ENCODE measurements around the gene RESP18. TPM values are rescaled to one million over a fixed set of nuclear protein-coding genes. Genes with fewer than 3 reads are reported as not detected.
A peak's percentile ranks its signal among the peaks of the same experiment; 100 is the strongest.

RESP18 gene
- polyA plus RNA-seq (2013, experiment 1 of 2) = not detected
- polyA plus RNA-seq (2013, experiment 2 of 2) = not detected

DNA sequence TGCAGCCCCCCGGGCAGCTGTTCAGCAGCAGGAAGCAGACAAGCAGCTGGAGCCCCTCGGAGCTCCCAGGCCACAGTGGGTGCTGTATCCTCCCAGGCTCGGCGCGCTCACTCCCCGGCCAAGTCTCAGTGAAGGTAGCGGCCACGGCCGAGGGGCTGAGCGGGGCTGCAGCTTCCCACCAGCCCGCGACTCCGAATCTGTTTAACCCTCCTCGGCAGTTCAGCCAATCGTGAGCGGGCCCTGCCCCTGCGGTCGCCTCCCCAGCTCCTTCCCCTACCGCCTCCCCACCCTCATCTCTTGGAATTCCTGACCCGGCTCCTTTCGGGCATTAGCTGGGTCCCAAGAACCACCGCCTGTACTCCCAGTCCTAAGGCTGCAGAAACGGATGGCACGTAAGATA lies at the start of gene RESP18:
Gene RESP18 (minus strand): TSS at position 203 of the 400 bp plus-strand sequence.
- WGBS, 2 experiments (ENCODE audit: insufficient coverage in 2 of 2) = 21 to 28% methylated on average over 19 to 20 of the region's 24 CpGs
- Histone ChIP-seq H3K27ac (ENCODE audit: low read depth, low read length, severe bottlenecking) (no peak within 1 kb of the TSS), H3K4me1 (ENCODE audit: control insufficient read depth, insufficient read depth, low read length, poor library complexity, severe bottlenecking) (no peaks in the 10 kb centered on the region), H3K9me3 (ENCODE audit: control insufficient read depth, low read length) (no peaks in the 10 kb centered on the region), H3K4me3 (ENCODE audit: extremely low read depth, insufficient read depth, low read length, poor library complexity, severe bottlenecking) (no peak within 1 kb of the TSS), H3K36me3 (ENCODE audit: control insufficient read depth, insufficient read depth, low read length) (no peaks in the 10 kb centered on the region)

DNA sequence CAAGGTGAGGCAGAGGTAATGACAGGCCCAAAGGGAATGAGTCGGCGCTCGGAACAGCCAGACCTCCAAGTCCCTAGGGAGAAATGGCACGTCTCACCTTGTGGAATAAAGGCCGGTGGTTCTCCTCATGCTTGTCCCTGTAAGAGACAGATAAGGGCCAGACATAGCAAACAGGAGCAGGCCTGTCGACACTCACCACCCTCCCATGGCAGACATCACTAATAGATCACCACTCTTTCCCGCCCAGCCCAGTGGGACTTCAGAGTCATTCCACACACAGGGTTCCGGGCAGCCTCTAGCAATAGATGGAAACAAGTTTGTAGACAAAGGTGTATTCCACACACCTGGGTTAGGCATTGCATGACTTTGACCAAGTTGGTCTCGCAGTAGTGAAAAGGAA lies 48.9 kb upstream of the RESP18 start:
- H3K4me3 ChIP-seq (ENCODE audit: extremely low read depth, insufficient read depth, low read length, poor library complexity, severe bottlenecking) = no peak overlapping the region
- peaks cover 53% of the 10 kb centered on the region for H3K36me3 ChIP-seq (ENCODE audit: control insufficient read depth, insufficient read depth, low read length)
- no peaks in the 10 kb centered on the region for H3K4me1 ChIP-seq (ENCODE audit: control insufficient read depth, insufficient read depth, low read length, poor library complexity, severe bottlenecking)
- WGBS, 2 experiments (ENCODE audit: insufficient coverage in 2 of 2) = 94 to 95% methylated on average over 9 of the region's 9 CpGs
- H3K9me3 ChIP-seq (ENCODE audit: control insufficient read depth, low read length) = no peaks in the 10 kb centered on the region
- H3K27ac ChIP-seq (ENCODE audit: low read depth, low read length, severe bottlenecking) = no peak overlapping the region

DNA sequence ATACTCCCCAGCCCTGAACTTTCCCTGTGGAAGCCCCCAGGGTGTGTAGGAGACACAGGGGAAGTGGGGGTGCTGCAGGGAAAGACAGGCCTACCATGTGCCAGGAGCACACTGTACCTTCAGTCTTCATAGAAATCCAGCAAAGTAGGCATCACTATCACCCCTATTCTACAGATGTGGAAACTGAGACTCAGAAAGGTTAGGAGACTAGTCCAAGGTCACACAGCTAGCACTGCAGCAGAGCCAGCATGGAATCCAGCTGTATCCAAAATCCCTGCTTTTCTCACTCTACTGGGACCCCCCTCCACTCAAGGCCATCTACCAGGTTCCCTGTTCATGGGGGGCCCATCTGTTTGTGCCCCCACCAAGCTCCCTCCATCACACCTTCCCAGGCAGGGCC lies 48.4 kb upstream of the RESP18 start:
- Histone ChIP-seq H3K36me3 (ENCODE audit: control insufficient read depth, insufficient read depth, low read length) (peaks cover 49% of the 10 kb centered on the region), H3K4me1 (ENCODE audit: control insufficient read depth, insufficient read depth, low read length, poor library complexity, severe bottlenecking) (no peaks in the 10 kb centered on the region), H3K9me3 (ENCODE audit: control insufficient read depth, low read length) (no peaks in the 10 kb centered on the region), H3K27ac (ENCODE audit: low read depth, low read length, severe bottlenecking) (no peak overlapping the region), H3K4me3 (ENCODE audit: extremely low read depth, insufficient read depth, low read length, poor library complexity, severe bottlenecking) (no peak overlapping the region)

DNA sequence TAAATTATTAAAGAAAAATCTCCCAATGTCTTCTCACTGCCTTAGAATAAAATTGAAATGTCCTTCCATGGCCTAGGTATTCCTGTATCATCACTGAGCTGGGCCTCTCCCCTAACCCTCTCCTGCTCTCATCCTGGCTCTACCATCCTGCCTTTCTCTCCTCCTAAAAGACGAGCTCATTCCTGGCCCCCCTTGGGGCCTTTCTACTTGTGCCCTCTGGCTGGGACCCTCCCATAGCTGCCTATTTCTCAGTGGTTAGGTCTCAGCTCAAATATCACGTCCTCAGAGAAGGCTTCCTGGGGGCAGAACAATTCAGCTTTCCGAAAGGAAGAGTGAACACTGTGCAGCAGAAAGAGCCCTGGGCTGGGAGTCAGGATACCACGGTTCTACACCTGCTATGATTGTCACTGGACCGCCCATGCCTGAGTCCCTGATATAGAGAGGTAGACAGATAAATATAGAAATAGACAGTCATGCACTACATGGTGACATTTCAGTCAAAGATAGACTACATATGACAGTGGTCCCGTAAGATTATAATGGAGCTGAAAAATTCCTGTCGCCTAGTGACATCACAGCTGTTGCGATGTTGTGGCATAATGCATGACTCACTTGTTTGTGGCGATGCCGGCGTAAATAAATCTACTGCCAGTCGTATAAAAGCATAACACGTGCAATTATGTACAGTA lies 45.8 kb upstream of the RESP18 start:
- Histone ChIP-seq H3K4me3 (ENCODE audit: extremely low read depth, insufficient read depth, low read length, poor library complexity, severe bottlenecking) (no peak overlapping the region), H3K9me3 (ENCODE audit: control insufficient read depth, low read length) (no peaks in the 10 kb centered on the region), H3K36me3 (ENCODE audit: control insufficient read depth, insufficient read depth, low read length) (peaks cover 37% of the 10 kb centered on the region), H3K27ac (ENCODE audit: low read depth, low read length, severe bottlenecking) (no peak overlapping the region), H3K4me1 (ENCODE audit: control insufficient read depth, insufficient read depth, low read length, poor library complexity, severe bottlenecking) (no peaks in the 10 kb centered on the region)
- 78 to 85% methylated on average over 9 to 12 of the region's 13 CpGs for WGBS, 2 experiments (ENCODE audit: insufficient coverage in 2 of 2)

DNA sequence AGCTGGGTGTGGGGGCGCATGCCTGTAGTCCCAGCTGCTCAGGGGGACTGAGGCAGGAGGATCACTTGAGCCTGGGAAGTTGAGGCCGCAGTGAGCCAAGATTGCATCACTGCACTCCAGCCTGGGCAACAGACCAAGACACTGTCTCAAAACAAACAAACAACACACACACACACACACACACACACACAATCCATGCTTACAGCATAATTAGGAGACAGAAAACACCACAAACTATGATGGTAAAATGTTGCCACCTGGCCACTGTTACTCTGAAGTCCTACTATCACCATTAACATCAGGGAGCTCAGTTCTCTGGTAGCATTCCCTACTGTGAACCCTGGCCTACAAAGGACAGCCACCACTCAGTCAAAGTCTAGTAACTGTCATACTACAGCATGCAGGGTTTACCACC lies 36.9 kb upstream of the RESP18 start:
- peaks cover 14% of the 10 kb centered on the region for H3K4me1 ChIP-seq (ENCODE audit: control insufficient read depth, insufficient read depth, low read length, poor library complexity, severe bottlenecking)
- H3K27ac ChIP-seq (ENCODE audit: low read depth, low read length, severe bottlenecking) = peak overlapping the region; percentile 78
- H3K36me3 ChIP-seq (ENCODE audit: control insufficient read depth, insufficient read depth, low read length) = peaks cover 10% of the 10 kb centered on the region
- no peak overlapping the region for H3K4me3 ChIP-seq (ENCODE audit: extremely low read depth, insufficient read depth, low read length, poor library complexity, severe bottlenecking)
- no CpG with 5 or more reads among the region's 2 CpGs for WGBS, 2 experiments (ENCODE audit: insufficient coverage in 2 of 2)
- no peaks in the 10 kb centered on the region for H3K9me3 ChIP-seq (ENCODE audit: control insufficient read depth, low read length)

DNA sequence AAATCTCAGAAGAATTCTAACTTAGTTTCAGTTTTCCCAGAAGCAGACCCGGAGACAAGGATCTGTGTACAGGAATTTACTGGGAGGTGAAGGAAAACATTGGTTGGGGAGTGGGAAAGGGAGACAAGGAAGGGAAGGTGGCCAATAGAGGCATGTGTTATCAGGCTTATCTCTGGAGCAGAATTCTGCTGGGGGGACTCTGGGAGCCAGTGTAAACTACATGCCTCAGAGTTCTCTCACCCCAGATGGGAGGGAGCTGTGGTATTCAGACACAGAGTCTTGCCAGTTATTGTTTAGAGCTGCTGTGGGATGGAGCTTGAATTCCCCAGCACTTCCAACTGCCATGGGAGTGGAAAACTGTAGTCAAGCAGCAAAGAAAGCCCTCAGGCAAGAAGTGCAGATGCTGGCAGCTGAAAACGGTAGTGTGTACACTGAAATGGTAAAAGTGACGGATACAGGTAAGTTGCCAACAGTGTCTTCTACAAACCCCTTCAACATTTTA lies 36.2 kb upstream of the RESP18 start:
- peak overlapping the region; percentile 78 for H3K27ac ChIP-seq (ENCODE audit: low read depth, low read length, severe bottlenecking)
- H3K4me3 ChIP-seq (ENCODE audit: extremely low read depth, insufficient read depth, low read length, poor library complexity, severe bottlenecking) = no peak overlapping the region
- H3K36me3 ChIP-seq (ENCODE audit: control insufficient read depth, insufficient read depth, low read length) = peaks cover 2% of the 10 kb centered on the region
- WGBS, 2 experiments (ENCODE audit: insufficient coverage in 2 of 2) = 71 to 80% methylated on average over 1 of the region's 3 CpGs
- H3K4me1 ChIP-seq (ENCODE audit: control insufficient read depth, insufficient read depth, low read length, poor library complexity, severe bottlenecking) = peaks cover 14% of the 10 kb centered on the region
- no peaks in the 10 kb centered on the region for H3K9me3 ChIP-seq (ENCODE audit: control insufficient read depth, low read length)

DNA sequence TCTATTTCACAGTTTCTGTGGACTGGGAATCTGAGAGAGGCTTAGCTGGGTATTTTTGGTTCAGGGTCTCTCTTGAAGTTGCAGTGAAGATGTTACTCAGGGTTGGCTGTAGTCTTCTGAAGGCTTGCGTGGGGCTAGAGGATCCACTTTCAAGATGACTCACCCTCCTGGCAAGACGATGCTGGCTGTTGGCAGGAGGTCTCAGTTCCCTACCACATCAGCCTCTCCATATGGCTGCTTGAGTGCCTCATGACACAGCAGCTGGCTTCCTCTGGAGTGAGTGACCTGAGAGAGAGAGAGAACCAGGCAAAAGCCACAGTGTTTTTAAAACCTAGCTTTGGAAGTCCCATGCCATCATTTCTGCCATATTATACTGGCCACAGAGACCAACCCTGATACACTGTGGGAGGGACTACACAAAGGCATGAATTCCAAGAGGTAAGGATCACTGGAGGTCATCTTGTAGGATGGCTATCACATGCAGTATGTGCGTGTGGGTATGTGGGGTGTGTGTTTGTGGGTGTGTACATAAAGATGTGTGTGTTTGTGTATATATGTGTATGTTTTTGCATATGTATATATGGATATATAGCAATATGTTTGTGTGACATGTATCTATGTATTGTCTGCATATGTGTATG lies 30.1 kb upstream of the RESP18 start:
- Histone ChIP-seq H3K4me1 (ENCODE audit: control insufficient read depth, insufficient read depth, low read length, poor library complexity, severe bottlenecking) (peaks cover 14% of the 10 kb centered on the region), H3K27ac (ENCODE audit: low read depth, low read length, severe bottlenecking) (no peak overlapping the region), H3K4me3 (ENCODE audit: extremely low read depth, insufficient read depth, low read length, poor library complexity, severe bottlenecking) (no peak overlapping the region), H3K36me3 (ENCODE audit: control insufficient read depth, insufficient read depth, low read length) (no peaks in the 10 kb centered on the region), H3K9me3 (ENCODE audit: control insufficient read depth, low read length) (no peaks in the 10 kb centered on the region)
- WGBS, 2 experiments (ENCODE audit: insufficient coverage in 2 of 2) = 56 to 100% methylated on average over 1 to 3 of the region's 3 CpGs

DNA sequence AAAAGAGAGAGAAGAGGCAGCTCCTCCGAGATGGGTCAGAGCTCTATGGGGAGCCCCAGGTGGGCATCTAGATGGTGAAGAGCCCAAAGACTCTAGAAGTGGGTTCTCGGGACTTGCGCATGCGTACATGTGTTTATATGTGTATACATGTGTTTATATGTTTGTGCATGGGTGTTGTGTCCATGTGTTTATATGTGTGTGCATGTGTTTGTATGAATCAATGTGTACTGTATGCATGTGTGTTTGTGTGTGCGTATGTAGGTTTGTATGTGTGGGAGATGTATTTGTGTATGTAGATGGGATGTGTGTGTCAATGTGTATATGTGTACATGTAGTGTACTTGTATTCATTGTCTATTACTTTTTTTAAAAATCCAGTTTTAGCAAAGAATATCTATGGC lies 29.5 kb upstream of the RESP18 start:
- WGBS, 2 experiments (ENCODE audit: insufficient coverage in 2 of 2) = 95 to 100% methylated on average over 5 of the region's 5 CpGs
- Histone ChIP-seq H3K4me3 (ENCODE audit: extremely low read depth, insufficient read depth, low read length, poor library complexity, severe bottlenecking) (no peak overlapping the region), H3K27ac (ENCODE audit: low read depth, low read length, severe bottlenecking) (no peak overlapping the region), H3K9me3 (ENCODE audit: control insufficient read depth, low read length) (no peaks in the 10 kb centered on the region), H3K4me1 (ENCODE audit: control insufficient read depth, insufficient read depth, low read length, poor library complexity, severe bottlenecking) (peaks cover 14% of the 10 kb centered on the region), H3K36me3 (ENCODE audit: control insufficient read depth, insufficient read depth, low read length) (no peaks in the 10 kb centered on the region)

DNA sequence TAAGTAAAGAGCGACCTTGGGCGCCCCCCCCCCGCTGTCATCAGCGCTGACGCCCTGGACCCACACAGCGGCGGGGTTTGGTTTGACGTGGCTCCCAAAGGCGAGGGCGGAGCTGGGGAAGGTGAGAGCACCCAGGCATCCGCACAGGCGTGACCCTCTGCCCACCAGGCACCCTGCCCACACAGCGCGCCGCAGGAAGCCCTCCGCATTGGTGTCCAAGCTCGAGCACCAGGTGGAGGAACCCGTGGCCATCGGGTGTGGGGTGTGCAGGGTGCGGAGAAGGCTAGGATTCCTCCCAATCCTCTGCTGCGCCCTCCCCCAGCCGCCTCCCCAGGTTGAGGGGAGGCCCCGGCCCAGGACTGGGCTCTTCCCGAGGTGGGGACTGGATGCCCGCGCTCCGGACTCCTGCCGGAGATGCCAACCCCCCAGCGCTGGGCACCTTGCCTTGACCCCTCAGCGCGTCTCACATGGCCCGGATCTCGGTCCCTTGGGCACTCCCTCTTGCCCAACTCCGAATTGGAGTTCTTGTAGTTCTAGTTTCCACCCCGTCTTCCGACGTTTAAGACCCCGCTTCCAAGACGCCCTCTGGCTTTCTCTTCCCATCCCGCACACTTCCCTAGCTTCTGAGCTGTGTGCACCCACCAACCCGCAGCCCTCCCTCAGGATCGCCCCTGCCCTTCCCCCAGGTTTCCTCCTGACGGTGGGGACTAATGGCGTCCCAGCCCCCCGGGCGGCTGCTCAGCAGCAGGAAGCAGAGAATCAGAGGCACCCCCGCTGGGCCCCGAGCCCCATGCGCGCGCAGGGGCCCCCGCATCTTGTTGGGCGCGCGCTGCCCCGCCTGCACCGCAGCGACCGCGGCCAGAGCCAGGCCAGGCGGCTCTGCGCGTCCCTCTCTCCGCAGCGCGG lies 25.9 kb upstream of the RESP18 start:
- 4 to 6% methylated on average over 52 to 54 of the region's 66 CpGs for WGBS, 2 experiments (ENCODE audit: insufficient coverage in 2 of 2)
- no peak overlapping the region for H3K27ac ChIP-seq (ENCODE audit: low read depth, low read length, severe bottlenecking)
- H3K36me3 ChIP-seq (ENCODE audit: control insufficient read depth, insufficient read depth, low read length) = no peaks in the 10 kb centered on the region
- no peaks in the 10 kb centered on the region for H3K9me3 ChIP-seq (ENCODE audit: control insufficient read depth, low read length)
- H3K4me1 ChIP-seq (ENCODE audit: control insufficient read depth, insufficient read depth, low read length, poor library complexity, severe bottlenecking) = peaks cover 12% of the 10 kb centered on the region
- peak overlapping the region; percentile 22 for H3K4me3 ChIP-seq (ENCODE audit: extremely low read depth, insufficient read depth, low read length, poor library complexity, severe bottlenecking)

DNA sequence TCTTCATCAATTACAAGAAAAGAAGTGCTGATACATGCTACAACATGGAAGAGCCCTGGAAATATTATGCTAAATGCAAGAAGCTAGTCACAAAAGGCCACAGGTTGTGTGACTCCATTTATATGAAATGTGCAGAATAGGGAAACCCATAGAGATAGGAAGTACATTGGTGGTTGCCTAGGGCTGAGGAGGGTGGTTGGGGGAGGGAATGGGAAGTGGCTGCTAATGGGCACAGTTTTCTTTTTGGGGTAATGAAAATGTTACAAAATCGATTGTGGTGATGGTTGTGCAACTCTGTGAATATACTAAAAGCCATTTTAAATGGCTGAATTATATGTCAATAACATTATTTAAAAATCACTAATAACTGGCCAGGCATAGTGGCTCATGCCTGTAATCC lies 24.3 kb upstream of the RESP18 start:
- no peaks in the 10 kb centered on the region for H3K9me3 ChIP-seq (ENCODE audit: control insufficient read depth, low read length)
- H3K4me1 ChIP-seq (ENCODE audit: control insufficient read depth, insufficient read depth, low read length, poor library complexity, severe bottlenecking) = peaks cover 8% of the 10 kb centered on the region
- H3K27ac ChIP-seq (ENCODE audit: low read depth, low read length, severe bottlenecking) = no peak overlapping the region
- WGBS, 2 experiments (ENCODE audit: insufficient coverage in 2 of 2) = no CpG with 5 or more reads among the region's 1 CpG
- H3K4me3 ChIP-seq (ENCODE audit: extremely low read depth, insufficient read depth, low read length, poor library complexity, severe bottlenecking) = no peak overlapping the region
- no peaks in the 10 kb centered on the region for H3K36me3 ChIP-seq (ENCODE audit: control insufficient read depth, insufficient read depth, low read length)
